Cardiac ventricle fibroblast (primary cell): Measurements from ENCODE around the gene SLC13A5. TPM values are rescaled to one million over a fixed set of nuclear protein-coding genes. Genes with fewer than 3 reads are reported as not detected.

Experiments used
- total RNA-seq: library from RNA; depleted of rRNA; stranded (reverse); fragments of >200 nt; gene quantifications from 2 replicates; pipeline ENCODE4 v1.2.3, GENCODE V29; 2015

The SLC13A5 gene
- total RNA-seq: not detected in 2 replicates

GRCh38 chr17:6713130-6713917 lies at the start of gene SLC13A5:
Gene SLC13A5, minus strand, starts transcription at chr17:6713369. Its CDS starts 36 bp downstream, at chr17:6713333.

GRCh38 chr17:6755731-6756184 lies 42.6 kb upstream of the SLC13A5 start, which contains the start of gene XAF1:
Gene XAF1, plus strand, starts transcription at chr17:6756046. Its CDS starts 33 bp downstream, at chr17:6756079.

DNA sequence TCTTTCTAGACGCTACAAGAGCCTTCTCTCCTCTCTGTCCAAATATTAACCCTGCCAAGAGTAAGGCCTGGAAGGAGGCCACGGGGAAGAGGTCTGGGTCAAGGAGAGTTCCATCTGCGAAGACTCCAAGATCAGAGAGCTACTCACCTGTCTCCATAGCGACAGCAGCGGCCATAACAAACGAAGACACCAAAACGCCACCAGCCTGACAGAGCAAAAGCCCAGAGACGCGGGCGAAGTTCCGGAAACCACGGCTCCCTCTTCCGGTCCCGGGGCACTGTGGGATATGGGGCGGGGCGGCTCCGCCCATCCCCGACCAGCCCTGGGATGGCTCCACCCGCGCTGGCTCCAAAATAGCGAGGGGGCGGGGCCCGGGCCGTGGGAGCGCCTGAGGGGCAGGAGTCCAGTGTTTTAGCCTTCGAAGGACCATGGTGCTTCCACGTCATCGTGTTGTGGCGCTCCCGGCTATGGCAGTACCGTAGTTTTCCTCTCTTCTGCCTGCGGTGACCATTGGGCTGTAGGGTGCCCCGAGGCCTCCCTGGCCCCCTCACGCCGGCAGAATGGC lies 61.7 kb downstream of the SLC13A5 start, which contains the start of the genes C17orf100 and MED31:
Gene C17orf100 (plus strand): TSS at position 409 of the 565 bp plus-strand sequence. CDS start 152 bp downstream, at position 561.
Gene MED31 (minus strand): TSS at position 252 of the 565 bp plus-strand sequence. CDS start 77 bp downstream, at position 175.

GRCh38 chr17:6640536-6641246 lies 72.5 kb downstream of the SLC13A5 start, which contains the start of the genes KIAA0753 and TXNDC17:
Gene KIAA0753, minus strand, starts transcription at chr17:6640711. Its CDS starts 5,608 bp downstream, at chr17:6635103.
Gene TXNDC17, plus strand, starts transcription at chr17:6641060. Its CDS starts 23 bp downstream, at chr17:6641083.

Other genes starting within 250 kb of the SLC13A5 start
- 0.62 and 1.2 TPM in 2 replicates for gene PITPNM3, start 156.8 kb downstream of the SLC13A5 start, total RNA-seq
- gene KIAA0753, start 72.7 kb downstream of the SLC13A5 start, total RNA-seq: 8.0 and 10.5 TPM in 2 replicates
- gene TXNDC17, start 72.3 kb downstream of the SLC13A5 start, total RNA-seq: 172 and 183 TPM in 2 replicates
- gene MED31, start 61.8 kb downstream of the SLC13A5 start, total RNA-seq: 5.1 and 10.7 TPM in 2 replicates
- 0.54 and 0.94 TPM in 2 replicates for gene C17orf100, start 61.6 kb downstream of the SLC13A5 start, total RNA-seq
- gene XAF1, start 42.7 kb upstream of the SLC13A5 start, total RNA-seq: 11.1 and 14.4 TPM in 2 replicates
- gene FBXO39, start 62.8 kb upstream of the SLC13A5 start, total RNA-seq: 0.31 and 0.39 TPM in 2 replicates
- not detected in 2 replicates for gene TEKT1, start 118.4 kb upstream of the SLC13A5 start, total RNA-seq